Vagina (tissue), 2 donors: ENCODE results near the gene APOL4.
A peak's percentile ranks its signal among the peaks of the same experiment; 100 is the strongest.

Source experiments
- CTCF ChIP-seq, 3 experiments: fragments of 450-650 bp in 2 of 3; fragments of 200-600 bp in 1 of 3; sonication (generic) in 1 of 3; IDR thresholded peaks; one replicate each; pipeline ENCODE4 v1.5.1; 2017 to 2019; ENCODE audit warnings: antibody characterized with exemption in 3 of 3, mild to moderate bottlenecking in 2 of 3, moderate library complexity in 2 of 3
- POLR2A ChIP-seq, 2 donors: fragments of 450-650 bp; IDR thresholded peaks; one replicate each; pipeline ENCODE4 v1.6.1; 2017; ENCODE audit warnings: antibody characterized with exemption in 2 of 2, mild to moderate bottlenecking in 2 of 2, moderate library complexity in 2 of 2
- POLR2AphosphoS5 ChIP-seq, 2 donors: sonication (generic); formaldehyde crosslinking; IDR thresholded peaks; one replicate each; pipeline ENCODE4 v1.9.0; 2017; ENCODE audit warnings: antibody characterized with exemption in 2 of 2, mild to moderate bottlenecking in 2 of 2, low read depth in 1 of 2; ENCODE audit not compliant: insufficient read depth in 1 of 2

DNA sequence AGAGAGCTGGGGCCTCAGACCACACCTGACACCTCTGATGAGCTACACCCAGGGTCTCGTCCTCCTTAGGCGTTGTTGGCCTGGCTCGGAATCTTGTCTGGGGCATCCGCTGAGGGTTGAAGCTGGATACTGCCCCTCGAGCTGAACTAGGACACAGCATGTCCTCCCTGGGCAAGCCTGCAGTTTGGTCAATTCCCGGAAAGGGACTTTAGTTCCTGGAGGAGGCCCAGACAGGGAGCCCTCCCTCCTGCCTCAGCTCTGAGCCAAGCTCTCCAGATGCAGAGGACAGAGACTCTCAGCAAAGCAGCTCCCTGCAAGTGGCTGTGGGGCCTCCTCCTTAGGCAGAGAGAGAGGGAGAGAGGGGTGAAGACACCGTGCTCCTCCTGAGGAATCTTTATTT is 45.9 kb downstream of the APOL4 start:
- peak in 1 of 3 experiments; percentile 19 for TF ChIP-seq CTCF (IDR thresholded peaks at IDR 0.05)
- TF ChIP-seq POLR2AphosphoS5 (IDR thresholded peaks at IDR 0.05; ENCODE audit: insufficient read depth in 1 of 2, low read depth in 1 of 2) = peak; percentile 40 to 75
- no peak for TF ChIP-seq POLR2A (IDR thresholded peaks at IDR 0.05)
